Activated naive CD4-positive, alpha-beta T cell (primary cell): ENCODE measurements around the gene TGFB2.

ENCODE experiments used
- DNase-seq, 4 experiments: peaks; one replicate each; lab custom pipeline; 2025; lab: John Stamatoyannopoulos, UW

The TGFB2 gene

DNA sequence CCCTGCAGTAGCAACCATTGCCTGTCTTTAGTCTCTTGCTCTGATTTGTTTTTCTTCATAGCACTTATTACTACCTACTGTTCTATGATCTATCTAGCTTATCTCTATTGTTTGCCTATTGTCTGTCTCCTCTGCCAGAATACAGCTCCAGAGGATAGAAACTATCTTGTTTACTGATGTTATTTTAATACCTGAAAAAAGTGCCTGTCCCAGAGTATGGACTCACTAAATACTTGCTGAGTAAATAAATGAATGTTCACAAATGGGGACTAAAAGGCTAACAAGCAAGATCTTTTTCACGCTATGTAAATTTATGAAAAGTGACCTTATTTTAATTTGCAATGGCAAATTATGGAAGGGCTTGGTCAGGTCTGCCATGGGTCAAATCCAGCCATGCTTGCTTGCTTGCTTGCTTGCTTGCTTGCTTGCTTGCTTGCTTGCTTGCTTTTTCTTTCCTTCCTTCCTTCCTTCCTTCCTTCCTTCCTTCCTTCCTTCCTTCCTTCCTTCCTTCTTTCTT lies 145.3 kb downstream of the TGFB2 start:
- no peak for DNase-seq

DNA sequence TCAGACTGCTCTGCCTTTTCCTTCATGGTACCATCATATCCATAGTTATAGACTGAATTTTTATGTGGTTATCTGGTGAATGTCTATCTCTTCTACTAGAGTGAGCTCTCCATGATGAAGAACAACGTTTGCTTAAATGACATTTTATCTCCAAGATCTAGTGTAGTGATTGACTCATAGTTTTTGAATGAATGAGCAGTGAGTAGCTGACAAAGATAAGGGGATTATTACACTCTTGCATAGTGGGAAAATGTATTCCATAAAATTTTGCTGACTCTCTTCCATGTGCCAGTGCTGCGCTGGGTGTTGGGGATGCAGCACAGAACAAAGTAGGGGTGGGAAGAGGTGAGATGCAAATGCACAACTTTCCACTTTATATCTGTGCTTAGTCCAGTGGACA lies 147.7 kb downstream of the TGFB2 start:
- no peak for DNase-seq

- DNase-seq: no peak
These were observed 148.8 kb downstream of the TGFB2 start for GRCh38 chr1:218493986-218494385.
